GM19467 (cell line): Measurements from ENCODE around the gene PPARG.
"Not testable (repeated sequence)": the region's sequence is repeated elsewhere in the genome, so short reads cannot be mapped to it uniquely, and the experiment has no call there.

Experiments
- ATAC-seq: cut with Tn5 transposase; IDR thresholded peaks from one replicate; pipeline ENCODE4 v1.9.1; 2021; ENCODE audit warnings: mild to moderate bottlenecking, moderate library complexity; ENCODE audit not compliant: unreplicated experiment

PPARG gene

GRCh38 chr3:12454816-12455121 lies 165.9 kb downstream of the PPARG start:
- ATAC-seq, result no peak

GRCh38 chr3:12455740-12456139 lies 166.9 kb downstream of the PPARG start:
- no peak for ATAC-seq

GRCh38 chr3:12456441-12456840 lies 167.6 kb downstream of the PPARG start:
- ATAC-seq, result no peak

- not testable (repeated sequence) for ATAC-seq
Observed at GRCh38 chr3:12457380-12457779, 168.5 kb downstream of the PPARG start.

GRCh38 chr3:12458901-12459300 lies 170.0 kb downstream of the PPARG start:
- no peak for ATAC-seq

- no peak for ATAC-seq
Observed at GRCh38 chr3:12460127-12460526, 171.3 kb downstream of the PPARG start.

GRCh38 chr3:12461097-12461649 lies 172.3 kb downstream of the PPARG start:
- no peak for ATAC-seq

GRCh38 chr3:12462159-12462947 lies 173.5 kb downstream of the PPARG start:
- ATAC-seq, result no peak

- no peak for ATAC-seq
Observed at GRCh38 chr3:12463686-12464085, 174.8 kb downstream of the PPARG start.

GRCh38 chr3:12464181-12464580 lies 175.3 kb downstream of the PPARG start:
- ATAC-seq, result no peak

- ATAC-seq, result no peak
Observed at GRCh38 chr3:12465151-12465835, 176.4 kb downstream of the PPARG start.

- no peak for ATAC-seq
Observed at GRCh38 chr3:12465836-12466225, 177.0 kb downstream of the PPARG start.

- ATAC-seq, result no peak
Observed at GRCh38 chr3:12467746-12468145, 178.9 kb downstream of the PPARG start.

GRCh38 chr3:12468276-12468675 lies 179.4 kb downstream of the PPARG start:
- no peak for ATAC-seq

- no peak for ATAC-seq
Observed at GRCh38 chr3:12468757-12469156, 179.9 kb downstream of the PPARG start.

GRCh38 chr3:12469222-12469621 lies 180.4 kb downstream of the PPARG start:
- not testable (repeated sequence) for ATAC-seq

GRCh38 chr3:12470111-12470510 lies 181.2 kb downstream of the PPARG start:
- ATAC-seq, result no peak

GRCh38 chr3:12470680-12471079 lies 181.8 kb downstream of the PPARG start:
- no peak for ATAC-seq

GRCh38 chr3:12471241-12471640 lies 182.4 kb downstream of the PPARG start:
- no peak for ATAC-seq

GRCh38 chr3:12472000-12472610 lies 183.2 kb downstream of the PPARG start:
- ATAC-seq, result no peak

GRCh38 chr3:12472796-12473195 lies 183.9 kb downstream of the PPARG start:
- no peak for ATAC-seq

GRCh38 chr3:12473511-12473910 lies 184.6 kb downstream of the PPARG start:
- no peak for ATAC-seq
